DMS79 (cell line): ENCODE data around the gene ALS2CL.
A peak's percentile ranks its signal among the peaks of the same experiment; 100 is the strongest.
"Not testable (repeated sequence)": the region's sequence is repeated elsewhere in the genome, so short reads cannot be mapped to it uniquely, and the experiment has no call there.

Experiments used
- DNase-seq: peaks from one replicate; lab custom pipeline; 2025; lab: John Stamatoyannopoulos, UW

The ALS2CL gene

DNA sequence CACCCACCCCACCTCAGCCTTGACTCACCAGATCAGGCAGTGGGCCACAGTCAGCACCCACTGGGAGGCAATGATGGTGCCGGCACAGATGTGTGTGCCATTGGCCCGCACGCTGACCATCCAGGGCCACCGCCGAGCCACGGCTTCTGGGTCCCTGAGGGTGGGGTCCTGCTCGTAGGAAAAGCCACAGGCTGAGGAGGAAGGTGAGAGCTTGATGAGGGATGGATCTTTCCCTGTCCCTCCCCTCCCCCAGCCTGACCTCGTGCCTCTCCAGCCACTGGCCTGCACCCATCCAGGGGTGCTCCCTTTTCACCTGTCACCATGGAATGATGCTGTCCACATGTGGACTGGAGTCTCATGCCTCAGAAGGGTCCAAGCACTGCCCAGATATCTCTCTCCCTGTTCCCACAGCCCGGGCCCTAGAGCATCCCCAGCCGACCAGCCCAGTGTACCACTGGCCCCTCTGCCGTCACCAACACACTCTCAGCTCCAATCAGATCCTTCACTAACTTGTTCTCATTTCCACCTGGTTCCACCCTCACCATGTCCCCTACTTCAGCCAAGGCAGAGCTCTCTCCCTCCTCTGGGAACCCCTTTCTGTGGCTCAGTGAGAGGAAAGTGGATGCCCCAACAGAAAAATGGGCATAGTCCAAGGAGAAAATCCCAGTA lies 22.2 kb upstream of the ALS2CL start:
- DNase-seq, result no peak

DNA sequence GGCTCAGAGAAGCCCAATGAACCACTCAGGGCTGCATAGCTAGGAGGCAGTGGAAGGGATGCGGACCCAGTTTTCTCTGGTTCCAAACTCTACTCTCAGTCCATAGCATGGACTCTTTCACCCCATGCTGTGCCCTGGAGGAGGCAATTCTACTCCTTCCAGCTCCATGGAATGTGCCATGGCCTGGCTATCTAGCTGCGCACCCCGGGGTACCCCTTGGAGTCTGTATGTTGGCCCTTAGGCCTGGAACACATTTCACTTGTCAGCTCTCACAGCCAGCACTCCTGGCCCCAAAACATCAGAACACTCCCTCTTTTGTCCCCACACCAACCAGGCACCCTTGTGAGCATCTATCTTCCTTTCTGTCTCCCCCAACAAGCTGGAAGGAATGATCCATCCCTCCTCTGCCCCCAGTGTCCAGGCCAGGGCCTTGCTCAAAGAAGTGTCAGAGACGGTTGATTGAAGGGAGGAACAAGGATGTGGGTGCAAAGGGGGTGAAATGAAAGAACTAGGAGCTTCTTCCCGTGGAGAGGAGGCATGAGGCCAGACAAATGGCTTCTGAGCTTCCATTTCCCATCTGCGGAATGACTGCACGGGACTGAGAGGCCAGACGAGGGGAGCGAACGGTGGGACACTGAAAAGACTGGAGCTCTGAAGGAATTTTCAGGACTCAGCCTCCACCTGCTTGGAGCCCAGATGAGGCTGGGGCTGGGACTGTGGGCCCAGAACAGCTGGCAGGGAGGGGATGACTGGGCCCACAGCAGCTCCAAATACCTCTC lies 21.4 kb upstream of the ALS2CL start:
- no peak for DNase-seq

DNA sequence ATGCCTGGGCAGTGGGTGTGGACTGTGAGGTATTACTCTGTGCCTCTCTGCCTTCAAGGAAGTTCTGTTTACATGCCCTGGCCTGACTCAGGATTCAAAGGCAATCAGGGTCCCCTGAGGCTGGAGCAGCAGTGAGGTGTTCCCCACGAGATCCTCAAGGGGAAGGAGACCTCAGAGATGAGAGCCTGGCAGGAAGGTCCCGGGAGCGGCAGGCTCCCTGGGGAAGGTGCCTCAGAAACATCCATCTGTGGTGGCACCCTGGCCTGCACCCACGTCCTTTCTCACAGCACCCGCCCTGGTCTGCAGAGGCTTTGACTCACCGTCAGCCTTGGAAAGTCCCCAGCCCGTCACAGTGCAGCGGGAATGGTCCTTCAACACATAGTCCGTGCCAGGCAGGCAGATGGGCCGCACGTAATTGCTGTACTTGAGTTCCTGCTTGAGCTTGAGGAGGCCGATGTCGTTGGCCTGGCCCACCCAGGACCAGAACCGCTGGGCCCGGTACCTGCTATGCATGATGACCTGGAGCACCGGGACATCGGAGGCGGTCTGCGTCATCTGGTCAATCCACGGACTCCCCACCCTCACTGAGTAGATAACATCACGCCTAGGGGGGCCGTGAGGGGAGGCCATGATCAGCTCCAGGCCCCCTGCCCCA lies 20.5 kb upstream of the ALS2CL start:
- DNase-seq, result peak; percentile 6

DNA sequence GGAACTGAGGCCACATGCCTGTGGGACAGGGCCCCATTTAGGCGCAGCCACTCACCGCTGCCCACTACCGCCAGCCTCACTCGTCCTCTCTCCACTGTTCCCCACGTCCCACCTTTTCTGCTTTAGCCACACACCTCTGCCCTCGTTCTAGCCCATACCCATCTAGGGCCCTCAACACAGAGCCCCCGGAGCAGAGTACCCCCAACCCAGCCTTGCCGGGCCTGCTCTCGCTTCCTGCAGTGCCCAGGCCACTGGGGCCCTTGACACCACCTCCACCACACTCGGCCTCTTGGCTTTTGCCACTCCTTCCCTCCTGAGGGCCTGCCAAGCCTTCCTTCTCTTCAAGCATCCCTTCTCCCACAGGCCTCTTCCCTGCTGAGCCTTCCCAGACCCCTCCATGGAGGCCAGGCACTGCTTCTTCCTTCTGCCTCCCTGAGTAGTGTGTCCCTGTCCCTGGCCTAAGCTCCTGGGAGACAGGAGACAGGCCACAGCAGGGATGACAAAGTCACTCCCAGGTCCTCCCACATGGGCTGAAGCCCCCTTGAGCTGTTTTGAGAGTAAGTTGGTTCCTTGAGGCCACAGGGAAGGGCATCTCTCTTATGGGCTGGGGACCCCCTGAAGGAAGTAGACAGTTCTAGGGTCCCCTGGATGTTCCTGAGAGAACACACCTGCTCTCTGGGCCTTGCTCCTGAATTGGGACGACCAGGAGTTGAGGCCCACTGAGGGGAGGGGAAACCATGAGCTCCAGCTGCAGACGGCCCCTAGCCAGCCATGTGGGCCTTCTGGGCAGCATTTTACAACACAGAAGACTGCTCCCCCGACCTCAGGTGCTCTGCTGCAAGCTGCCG lies 19.8 kb upstream of the ALS2CL start:
- DNase-seq, result no peak

DNA sequence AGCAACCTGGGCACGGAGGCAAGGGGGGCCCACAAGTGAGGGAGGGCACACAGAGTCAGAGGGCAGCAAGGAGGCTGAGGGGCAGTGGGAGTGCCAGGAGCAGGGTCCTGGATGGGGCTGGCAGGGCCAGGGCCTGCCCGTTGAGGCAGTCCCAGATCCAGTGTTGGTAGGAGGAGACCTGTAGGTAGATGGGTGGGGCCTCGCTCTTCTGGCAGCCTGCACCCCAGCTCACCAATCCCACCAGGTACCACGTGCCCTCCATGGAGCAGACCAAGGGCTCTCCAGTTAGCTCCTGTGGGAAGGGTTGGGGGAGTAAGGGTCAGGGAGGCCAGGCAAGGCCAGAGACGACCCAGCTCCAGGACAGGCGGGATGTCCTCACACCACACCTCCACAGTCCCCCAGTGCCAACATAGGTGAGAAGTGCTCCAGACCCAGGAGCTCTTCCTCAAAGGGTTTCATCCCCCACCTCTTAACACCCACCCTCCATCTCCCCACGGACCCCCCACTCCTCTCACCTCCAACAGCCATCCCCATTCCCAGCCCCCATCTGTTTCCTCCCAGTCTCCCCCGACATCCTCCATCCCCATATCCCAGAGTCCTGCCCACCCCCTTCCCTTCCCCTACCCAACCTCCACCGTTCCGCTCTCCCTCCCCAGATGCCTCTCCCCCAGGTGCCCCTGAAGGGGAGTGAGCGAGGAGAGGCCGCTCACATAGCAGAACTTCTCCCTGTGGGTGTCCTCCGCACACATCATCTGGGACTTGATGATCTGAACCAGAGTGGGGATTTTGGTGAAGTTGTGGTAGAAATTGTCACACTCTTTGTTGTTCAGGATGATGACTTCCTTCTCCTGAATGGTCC lies 18.9 kb upstream of the ALS2CL start:
- no peak for DNase-seq

DNA sequence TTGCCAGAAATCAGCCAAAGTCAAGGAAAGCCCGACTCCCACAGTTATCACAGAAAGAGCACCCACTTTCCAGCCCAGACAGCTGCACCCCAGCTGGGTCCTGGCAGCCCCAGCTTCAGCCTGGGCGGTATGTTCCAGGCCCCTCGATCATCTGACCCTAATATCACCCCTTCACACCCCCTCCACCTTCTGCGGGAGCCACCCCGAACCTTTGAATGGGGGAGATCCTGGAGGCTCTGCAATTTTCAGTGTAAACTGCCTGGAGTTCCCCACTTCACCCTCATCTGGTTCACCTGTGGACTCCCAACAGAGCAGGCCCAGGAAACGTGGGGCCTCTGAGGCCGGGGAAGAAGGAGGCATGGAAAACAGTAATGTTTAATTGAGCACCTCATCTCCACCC lies 18.3 kb upstream of the ALS2CL start:
- DNase-seq, result no peak

DNA sequence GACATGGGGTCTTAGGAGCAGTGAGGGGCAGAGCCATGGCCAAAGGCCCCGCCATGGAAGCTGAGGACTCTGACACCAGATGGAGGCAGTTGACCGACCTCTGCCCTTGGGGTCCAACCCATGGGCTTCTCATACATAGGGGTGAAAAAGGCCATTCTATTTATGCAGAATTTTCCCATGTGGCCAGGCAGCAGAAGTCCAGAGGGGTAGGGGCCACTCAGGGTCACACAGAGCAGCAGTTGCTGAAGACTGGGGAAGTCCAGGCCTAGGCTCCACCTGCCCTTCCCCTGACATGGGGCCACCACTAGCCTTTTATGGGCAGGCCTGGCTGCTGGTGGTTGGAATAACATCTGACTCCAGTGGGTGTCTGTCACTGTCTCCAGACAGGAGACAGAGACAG lies 17.8 kb upstream of the ALS2CL start:
- no peak for DNase-seq

DNA sequence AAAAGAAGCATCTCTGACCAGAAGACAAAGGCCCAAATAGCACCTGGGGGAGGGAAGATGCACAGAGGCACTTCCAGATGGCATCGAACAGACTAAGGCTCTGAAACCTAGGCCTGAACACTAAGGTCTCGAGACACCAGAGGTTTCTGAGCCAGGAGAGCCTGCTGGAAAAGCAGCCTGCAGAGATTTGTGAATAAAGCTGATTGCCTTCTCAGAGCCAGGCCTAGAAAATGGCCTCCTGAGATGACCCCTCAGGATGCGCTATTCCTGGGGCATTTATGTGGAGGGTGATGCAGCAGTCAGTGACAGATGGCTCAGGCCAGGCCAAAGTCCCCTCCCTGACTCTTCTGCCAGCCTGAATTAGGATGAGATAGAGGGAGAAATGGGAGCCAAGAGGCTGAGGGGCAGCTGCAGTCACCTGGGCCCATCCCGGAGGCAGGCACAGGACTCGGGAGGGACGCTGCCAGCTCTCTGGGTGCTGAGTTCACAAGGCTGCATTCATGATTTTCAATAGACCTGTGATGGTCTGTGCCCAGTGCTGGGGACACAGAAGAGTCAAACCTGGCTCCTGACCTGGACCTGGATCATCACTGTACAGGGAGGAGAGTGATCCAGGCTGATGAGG lies 17.3 kb upstream of the ALS2CL start:
- no peak for DNase-seq

DNA sequence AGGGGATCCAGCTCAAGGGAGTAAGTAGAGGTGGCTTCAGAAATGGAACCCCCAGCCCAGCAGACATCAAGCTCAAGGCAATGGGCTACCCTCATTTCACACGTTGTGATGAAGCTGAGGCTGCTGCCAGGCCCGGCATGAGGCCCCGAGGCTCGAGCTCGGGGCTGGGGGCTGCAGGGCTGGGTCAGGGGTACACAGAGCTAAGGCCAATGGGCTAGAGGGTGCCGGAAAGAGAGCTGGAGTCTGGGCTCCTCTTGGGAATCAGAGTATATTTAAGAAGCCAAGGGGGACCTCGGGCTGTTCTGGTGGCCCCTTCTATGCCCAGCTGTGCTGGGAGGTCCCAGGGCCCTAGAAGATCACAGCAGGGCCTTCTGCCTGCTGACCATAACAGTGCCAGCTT lies 16.8 kb upstream of the ALS2CL start:
- DNase-seq, result no peak

DNA sequence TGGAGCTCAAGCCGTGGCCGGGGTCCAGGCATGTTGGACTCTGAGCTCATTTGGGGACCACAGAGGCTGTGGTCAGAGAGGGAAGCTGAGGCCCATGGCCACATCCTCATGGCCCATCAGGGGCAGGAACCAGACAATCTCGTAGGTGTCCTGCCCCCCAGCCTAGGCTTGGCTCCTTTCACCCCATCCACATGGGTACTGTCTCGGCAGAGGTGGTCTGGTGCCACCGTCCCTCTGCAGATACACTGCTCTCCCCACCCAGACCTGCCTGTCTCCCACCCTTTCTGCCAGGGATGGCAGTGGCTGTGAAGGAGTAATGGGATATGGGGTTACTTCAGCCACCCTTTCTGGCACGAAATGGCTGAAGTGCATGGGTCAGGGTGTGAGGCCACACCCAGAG lies 16.2 kb upstream of the ALS2CL start:
- no peak for DNase-seq

DNA sequence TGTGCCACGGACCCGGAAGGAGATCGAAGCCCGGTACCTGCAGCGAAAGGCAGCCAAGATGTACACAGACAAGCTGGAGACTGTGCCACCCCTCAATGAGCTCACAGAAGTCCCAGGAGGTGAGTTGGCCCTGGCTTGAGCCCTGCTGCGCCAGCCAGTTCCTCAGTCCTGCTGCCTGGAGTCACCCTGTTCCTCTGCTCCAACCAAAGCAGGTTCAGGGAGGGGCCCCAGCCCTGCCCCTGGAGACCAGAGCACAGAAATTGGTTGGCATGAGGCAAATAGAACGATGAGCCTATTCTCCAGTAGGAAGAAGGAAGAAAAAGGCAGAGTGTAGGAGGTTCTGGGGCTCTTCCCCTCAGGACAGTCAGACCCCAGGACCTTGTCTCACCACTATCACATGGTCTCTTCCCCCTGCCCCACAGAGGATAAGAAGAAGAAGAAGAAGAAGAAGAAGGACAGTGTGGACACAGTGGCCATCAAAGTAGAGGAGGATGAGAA lies 15.7 kb upstream of the ALS2CL start:
- DNase-seq, result no peak

DNA sequence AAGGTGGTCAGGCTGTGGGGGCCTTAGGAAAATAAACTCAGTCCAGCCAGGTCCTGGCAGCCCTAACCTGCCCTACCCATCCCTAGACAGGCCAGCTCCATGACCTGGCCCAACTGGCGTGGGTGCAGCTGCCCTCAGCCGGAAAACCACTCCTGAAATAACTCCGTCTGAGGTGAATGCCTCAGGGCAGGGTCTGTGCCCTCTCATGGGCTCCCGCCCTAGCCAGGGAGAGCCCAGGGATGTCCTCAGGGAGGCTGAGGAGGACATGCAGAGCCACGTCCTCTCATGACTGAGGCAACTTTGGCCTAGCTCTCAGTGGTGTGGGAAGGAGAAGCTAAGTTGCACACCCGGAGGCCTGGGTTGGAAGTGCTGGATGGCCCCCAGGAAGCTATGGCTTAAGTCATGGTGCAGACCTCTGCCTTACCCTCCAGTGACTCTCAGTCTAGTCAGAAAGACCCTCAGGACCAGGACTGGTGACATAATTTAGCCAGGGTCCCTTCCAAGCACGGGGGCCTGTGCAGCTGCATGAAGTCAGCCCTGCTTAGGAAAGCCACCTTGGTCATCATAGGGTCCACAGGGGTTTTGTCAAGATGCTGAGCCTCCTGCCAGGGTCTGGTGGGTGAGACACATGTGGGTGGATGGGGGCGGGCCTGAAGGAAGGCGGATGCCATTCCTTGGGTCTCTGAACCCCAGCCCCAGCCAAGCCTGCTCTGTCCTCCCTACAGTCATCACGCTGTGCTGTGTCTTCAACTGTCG lies 15.1 kb upstream of the ALS2CL start:
- no peak for DNase-seq

DNA sequence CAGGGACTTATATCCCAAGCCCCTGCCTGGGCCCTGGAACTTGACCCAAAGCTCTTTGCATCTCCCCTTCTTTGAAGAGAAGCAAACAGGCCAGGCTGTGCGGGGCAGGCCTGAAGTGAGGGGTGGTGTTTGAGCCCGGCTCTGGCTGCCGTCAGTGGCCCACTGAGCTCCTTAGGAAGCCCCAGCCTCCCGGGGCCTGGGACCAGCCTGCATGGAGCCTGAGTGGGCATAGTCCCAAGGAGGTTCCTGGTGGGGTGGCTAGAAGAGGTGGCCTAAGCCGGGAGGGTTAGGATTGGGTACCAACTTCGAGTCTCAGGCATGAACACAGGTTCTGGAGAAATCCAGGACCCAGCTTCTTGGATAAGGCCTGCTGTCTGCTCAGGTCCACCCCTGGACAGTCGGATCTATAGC lies 14.1 kb upstream of the ALS2CL start:
- no peak for DNase-seq

DNA sequence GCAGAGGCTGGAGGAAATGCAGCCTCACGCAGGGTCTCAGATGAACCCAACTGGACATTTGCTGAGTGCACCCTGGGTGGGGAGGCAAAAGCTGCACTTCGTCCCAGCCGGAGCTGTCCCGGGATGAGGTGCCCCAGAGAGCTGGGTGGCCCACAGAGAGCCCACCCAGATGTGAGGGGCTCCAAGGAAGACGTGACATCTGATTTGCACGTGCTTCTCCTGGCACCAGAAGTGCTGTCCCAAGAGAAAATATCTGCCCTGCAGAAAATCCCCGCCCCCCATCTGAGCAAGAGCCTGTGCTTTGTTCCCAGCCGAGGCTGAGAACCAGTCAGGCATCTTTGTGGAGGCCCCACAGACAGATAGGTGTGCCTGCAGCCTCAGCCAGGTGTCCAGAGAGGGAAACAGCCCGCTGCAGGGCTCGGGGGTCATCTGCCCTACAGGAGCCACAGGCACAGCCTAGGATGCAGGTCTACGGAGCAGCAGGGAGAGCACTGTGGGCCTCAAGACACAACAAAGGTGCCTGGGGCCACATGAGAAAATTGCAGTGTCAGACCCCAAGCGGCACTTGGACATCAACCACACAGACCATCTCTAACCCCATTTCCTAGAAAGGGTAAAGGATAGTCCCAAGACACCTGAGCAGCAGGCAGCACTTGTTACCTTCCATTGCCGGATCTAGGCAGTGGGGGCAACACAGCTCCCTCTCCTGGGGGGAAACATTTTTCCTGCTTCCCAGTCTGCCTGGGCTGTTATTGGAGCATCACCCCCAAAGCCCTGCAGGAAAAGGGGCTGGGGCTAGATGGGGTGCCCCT lies 13.5 kb upstream of the ALS2CL start:
- no peak for DNase-seq

DNA sequence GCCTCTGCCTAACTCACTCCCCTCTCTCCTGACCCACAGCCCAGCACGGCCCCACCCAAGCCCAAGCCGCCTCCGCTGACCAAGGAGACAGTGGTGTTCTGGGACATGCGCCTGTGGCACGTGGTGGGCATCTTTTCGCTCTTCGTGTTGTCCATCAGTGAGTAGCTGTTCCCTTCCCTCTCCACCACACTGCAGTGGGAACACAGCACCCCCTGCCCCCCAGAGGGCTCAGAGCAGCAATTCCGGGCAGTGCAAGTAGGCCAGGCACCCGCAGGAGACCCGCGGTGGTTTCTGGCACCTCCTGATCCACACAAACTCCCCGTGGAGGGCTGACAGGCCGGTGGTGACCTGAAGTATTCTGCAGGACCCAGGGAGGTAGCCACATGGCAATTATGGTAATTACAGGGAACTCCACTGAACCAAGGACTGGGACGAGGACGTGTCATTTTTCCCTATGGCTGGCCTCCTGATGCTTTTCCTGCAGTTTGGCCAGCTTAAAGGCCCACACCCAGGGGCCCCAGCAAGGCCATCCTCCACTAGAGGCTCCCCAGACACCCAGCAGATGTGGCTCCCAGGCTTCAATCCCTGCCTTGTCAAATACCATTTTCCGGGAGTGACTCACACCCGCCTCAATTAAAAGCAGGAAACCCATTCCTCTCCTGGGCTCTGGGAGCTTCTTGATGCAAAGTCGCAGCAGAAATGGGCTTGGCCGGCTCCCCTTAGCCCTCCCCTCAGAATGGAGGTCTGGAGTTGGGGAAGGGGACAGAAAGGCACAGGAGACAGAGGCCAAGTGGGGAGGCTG lies 12.5 kb upstream of the ALS2CL start:
- no peak for DNase-seq

DNA sequence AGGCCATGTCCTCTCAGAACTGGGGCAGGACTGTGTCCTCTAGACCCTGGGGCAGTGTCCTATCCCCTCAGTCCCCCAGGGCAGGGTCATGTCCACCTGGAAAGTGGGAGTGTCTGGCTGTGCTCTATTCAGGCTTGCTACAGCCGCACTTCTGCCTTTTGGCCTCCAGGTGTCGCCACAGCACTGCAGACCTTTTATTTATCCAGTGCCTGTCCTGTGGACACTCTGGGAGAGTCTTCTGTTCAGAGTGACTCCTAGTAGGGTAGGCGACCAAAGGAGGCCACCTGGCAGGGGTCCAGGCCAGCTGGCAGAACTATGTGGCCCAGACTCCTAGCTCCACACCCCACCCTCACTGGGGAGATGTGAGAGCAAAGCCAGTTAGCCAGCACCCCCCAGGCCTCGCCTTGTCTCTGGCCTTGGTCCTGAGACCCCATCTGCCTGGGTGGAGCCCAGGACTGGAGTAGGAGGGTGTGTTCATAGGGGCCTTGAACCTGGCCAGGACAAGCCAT lies 11.6 kb upstream of the ALS2CL start:
- DNase-seq, result no peak

DNA sequence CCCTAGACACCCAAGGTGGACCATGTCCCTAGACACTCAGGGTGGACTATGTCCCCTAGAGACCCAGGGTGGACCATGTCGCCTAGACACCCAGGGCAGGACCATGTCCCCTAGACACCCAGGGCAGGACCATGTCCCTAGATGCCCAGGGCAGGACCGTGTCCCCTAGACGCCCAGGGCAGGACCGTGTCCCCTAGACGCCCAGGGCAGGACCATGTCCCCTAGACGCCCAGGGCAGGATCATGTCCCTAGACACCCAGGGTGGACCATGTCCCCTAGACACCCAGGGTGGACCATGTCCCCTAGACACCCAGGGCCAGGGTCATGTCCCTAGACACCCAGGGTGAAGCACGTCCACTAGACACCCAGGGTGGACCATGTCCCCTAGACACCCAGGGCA lies 10.9 kb upstream of the ALS2CL start:
- not testable (repeated sequence) for DNase-seq

DNA sequence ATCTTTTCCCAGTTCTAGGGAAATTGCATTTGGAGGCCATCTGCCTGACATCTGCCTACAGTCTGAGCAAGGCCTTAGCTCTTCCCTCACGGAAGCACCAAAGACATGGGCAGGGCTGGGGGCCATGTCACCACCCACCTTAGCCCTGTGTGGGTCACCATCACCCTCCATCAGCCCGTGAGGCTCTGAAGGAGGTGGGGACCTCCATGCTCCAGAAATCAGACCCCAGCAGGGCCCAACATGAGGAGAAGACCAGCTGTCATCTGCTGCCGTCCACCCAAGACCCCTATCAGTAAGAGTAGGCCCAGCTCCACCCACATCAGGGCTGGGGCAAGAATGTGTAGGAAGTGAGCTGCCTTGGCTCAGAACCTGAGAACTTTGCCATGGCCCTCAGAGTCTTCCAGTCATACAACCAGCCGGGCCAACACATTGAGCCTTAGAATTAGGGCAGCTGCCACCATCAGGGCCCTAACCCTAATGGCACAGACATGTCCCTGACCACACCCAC lies 9.6 kb upstream of the ALS2CL start:
- no peak for DNase-seq
